A673 (cell line): ENCODE results near the gene CAMK1D.

ENCODE experiments used
- EZH2 ChIP-seq: fragments of 200-600 bp; sonication (generic); IDR thresholded peaks from 2 replicates; pipeline ENCODE4 v1.6.1; 2017; ENCODE audit warnings: borderline replicate concordance, low read depth, mild to moderate bottlenecking, mixed read lengths, antibody characterized with exemption, low read length; ENCODE audit not compliant: poor library complexity, severe bottlenecking
- TF ChIP-seq, protein P1 (sequence below): fragments of 300-800, 200-600 bp; sonication (generic); conservative IDR thresholded peaks from 2 replicates; pipeline ENCODE4 v1.5.1; 2017; ENCODE audit warnings: low read depth, mild to moderate bottlenecking, antibody characterized with exemption, low read length, moderate library complexity, mixed read lengths

GRCh38 chr10:12660812-12661211, 311.5 kb downstream of the CAMK1D start:
- TF ChIP-seq, protein P1, sequence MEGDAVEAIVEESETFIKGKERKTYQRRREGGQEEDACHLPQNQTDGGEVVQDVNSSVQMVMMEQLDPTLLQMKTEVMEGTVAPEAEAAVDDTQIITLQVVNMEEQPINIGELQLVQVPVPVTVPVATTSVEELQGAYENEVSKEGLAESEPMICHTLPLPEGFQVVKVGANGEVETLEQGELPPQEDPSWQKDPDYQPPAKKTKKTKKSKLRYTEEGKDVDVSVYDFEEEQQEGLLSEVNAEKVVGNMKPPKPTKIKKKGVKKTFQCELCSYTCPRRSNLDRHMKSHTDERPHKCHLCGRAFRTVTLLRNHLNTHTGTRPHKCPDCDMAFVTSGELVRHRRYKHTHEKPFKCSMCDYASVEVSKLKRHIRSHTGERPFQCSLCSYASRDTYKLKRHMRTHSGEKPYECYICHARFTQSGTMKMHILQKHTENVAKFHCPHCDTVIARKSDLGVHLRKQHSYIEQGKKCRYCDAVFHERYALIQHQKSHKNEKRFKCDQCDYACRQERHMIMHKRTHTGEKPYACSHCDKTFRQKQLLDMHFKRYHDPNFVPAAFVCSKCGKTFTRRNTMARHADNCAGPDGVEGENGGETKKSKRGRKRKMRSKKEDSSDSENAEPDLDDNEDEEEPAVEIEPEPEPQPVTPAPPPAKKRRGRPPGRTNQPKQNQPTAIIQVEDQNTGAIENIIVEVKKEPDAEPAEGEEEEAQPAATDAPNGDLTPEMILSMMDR: no peak
- no peak for TF ChIP-seq EZH2
